CD4-positive, alpha-beta memory T cell (primary cell): ENCODE data around the gene GABRA1. TPM values are rescaled to one million over a fixed set of nuclear protein-coding genes. Genes with fewer than 3 reads are reported as not detected.

Experiments
- CTCF ChIA-PET: fragments of 350-600 bp; sonication (Branson Sonifier 250); formaldehyde crosslinking; loops from one replicate; lab custom pipeline; 2021; ENCODE audit warnings: inconsistent platforms; ENCODE audit not compliant: partially characterized antibody; lab: Charles Lee
- POLR2A ChIA-PET: fragments of 350-600 bp; sonication (Branson Sonifier 250); formaldehyde crosslinking; loops from one replicate; lab custom pipeline; 2021; ENCODE audit not compliant: partially characterized antibody; lab: Charles Lee
- DNase-seq, 5 donors: peaks; one replicate each; pipeline versions ENCODE4 v3.0.0 to v3.0.0-alpha.2; 2020 to 2022; ENCODE audit warnings: mixed read lengths in 1 of 5
- H3K27ac ChIP-seq: one replicate; pipeline ENCODE4 v1.7.0; 2013; ENCODE audit warnings: low read depth, low read length
- H3K27me3 ChIP-seq: 2 replicates; pipeline ENCODE4 v1.7.0; 2013; ENCODE audit warnings: mild to moderate bottlenecking, low read length, moderate library complexity; ENCODE audit not compliant: insufficient read depth
- H3K36me3 ChIP-seq: 2 replicates; pipeline ENCODE4 v1.7.0; 2013; ENCODE audit warnings: mild to moderate bottlenecking, low read length, moderate library complexity; ENCODE audit not compliant: insufficient read depth
- H3K4me1 ChIP-seq: 2 replicates; pipeline ENCODE4 v1.7.0; 2013; ENCODE audit warnings: mild to moderate bottlenecking, low read length, moderate library complexity; ENCODE audit not compliant: insufficient read depth
- H3K4me3 ChIP-seq, 2 donors: one replicate each; pipeline ENCODE4 v1.7.0; 2013; ENCODE audit warnings: low read length in 2 of 2, mild to moderate bottlenecking in 1 of 2
- H3K9me3 ChIP-seq, 2 donors: one replicate each; pipeline ENCODE4 v1.7.0; 2013; ENCODE audit warnings: low read length in 2 of 2, control low read depth in 1 of 2; ENCODE audit not compliant: control insufficient read depth in 1 of 2
- H3K27ac Mint-ChIP-seq, 7 donors: one replicate each; pipeline ENCODE4 v1.8.0; 2020 to 2021; ENCODE audit warnings: mixed read lengths in 7 of 7, mild to moderate bottlenecking in 6 of 7, inconsistent platforms in 3 of 7, moderate library complexity in 3 of 7
- H3K27me3 Mint-ChIP-seq, 2 donors: one replicate each; pipeline ENCODE4 v1.8.0; 2020 to 2021; ENCODE audit warnings: mixed read lengths in 2 of 2
- H3K36me3 Mint-ChIP-seq, 2 donors: one replicate each; pipeline ENCODE4 v1.8.0; 2020 to 2021; ENCODE audit warnings: mixed read lengths in 2 of 2, inconsistent platforms in 1 of 2, mild to moderate bottlenecking in 1 of 2
- H3K4me1 Mint-ChIP-seq, 4 donors: one replicate each; pipeline ENCODE4 v1.8.0; 2020 to 2021; ENCODE audit warnings: mixed read lengths in 4 of 4, mild to moderate bottlenecking in 1 of 4
- H3K4me3 Mint-ChIP-seq, 8 donors: one replicate each; pipeline ENCODE4 v1.8.0; 2020 to 2021; ENCODE audit warnings: mixed read lengths in 8 of 8, mild to moderate bottlenecking in 7 of 8, moderate library complexity in 6 of 8, inconsistent platforms in 3 of 8
- H3K9me3 Mint-ChIP-seq, 8 donors: one replicate each; pipeline ENCODE4 v1.8.0; 2020 to 2021; ENCODE audit warnings: mixed read lengths in 8 of 8, mild to moderate bottlenecking in 5 of 8, inconsistent platforms in 3 of 8, moderate library complexity in 1 of 8
- intact Hi-C: fragments of 100-400 bp; cut with micrococcal nuclease; formaldehyde crosslinking; loops from one replicate; pipeline ENCODE4 v1.15.1; 2023
- polyA plus RNA-seq, 2 donors: library from polyadenylated mRNA; unstranded; fragments of 300-500 nt; fragmentation: Illumina TruSeq; gene quantifications; one replicate each; pipeline ENCODE4 v1.2.3, GENCODE V29; 2021
- total RNA-seq, 2 experiments: library from RNA; stranded (reverse); gene quantifications; one replicate each; pipeline ENCODE4 v1.2.3, GENCODE V29; 2021

The GABRA1 gene
- total RNA-seq, result not detected
- polyA plus RNA-seq, result not detected

DNA sequence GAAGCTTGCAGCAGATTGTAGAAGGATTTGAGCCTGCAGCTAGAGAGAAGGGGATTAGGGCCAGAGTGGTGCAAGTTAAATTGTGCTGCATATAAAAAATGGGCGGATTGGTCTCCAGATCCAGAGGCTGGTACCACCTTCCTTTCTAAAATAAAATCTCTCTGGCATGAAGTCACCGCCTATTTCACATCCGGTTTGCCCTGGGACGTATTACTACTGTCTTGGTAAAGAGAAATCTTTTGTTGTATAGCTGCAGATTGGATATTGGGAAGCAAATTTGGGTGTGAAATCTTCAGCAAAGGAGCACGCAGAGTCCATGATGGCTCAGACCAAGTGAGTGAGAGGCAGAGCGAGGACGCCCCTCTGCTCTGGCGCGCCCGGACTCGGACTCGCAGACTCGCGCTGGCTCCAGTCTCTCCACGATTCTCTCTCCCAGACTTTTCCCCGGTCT lies at the start of gene GABRA1:
Gene GABRA1, plus strand, starts transcription at position 180 of the 451 bp plus-strand sequence. CDS start 2,691 bp downstream, outside the sequence.
- no peaks in the 10 kb centered on the region for H3K4me1 Mint-ChIP-seq
- Histone ChIP-seq H3K4me3 (no peak within 1 kb of the TSS), H3K27ac (no peak within 1 kb of the TSS), H3K9me3 (no peaks in the 10 kb centered on the region), H3K36me3 (no peaks in the 10 kb centered on the region), H3K4me1 (no peaks in the 10 kb centered on the region), H3K27me3 (no peaks in the 10 kb centered on the region)
- H3K36me3 Mint-ChIP-seq, result no peaks in the 10 kb centered on the region
- ChIA-PET CTCF (no interaction called here), POLR2A (no interaction called here)
- no peak within 1 kb of the TSS for H3K27ac Mint-ChIP-seq
- peaks cover 0 to 4% of the 10 kb centered on the region in 2 donors for H3K27me3 Mint-ChIP-seq
- peaks cover 0 to 14% (median 6%) of the 10 kb centered on the region in 8 donors for H3K9me3 Mint-ChIP-seq
- intact Hi-C loops, result no loop called here
- H3K4me3 Mint-ChIP-seq, result no peak within 1 kb of the TSS
- no peak for DNase-seq

DNA sequence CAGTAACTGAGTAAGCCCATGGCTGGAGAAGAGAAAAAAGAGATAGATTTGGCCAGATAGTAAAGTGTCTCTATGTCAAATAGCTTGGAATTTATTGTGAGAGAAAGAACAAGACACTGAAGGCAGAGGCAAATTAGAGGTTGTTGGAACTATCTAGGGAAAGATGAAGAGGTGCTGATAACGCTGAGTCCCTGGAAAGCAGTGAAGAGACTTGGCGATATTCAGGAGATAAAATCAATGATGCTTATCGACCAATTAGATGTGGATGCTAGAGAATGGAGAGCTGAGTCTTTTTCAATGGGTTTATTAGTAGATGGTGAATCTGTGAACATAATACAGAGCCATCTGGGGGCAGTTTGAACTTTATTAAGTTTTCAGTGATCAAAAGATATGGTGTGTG lies 48.6 kb upstream of the GABRA1 start:
- Mint-ChIP-seq H3K4me3 (no peak overlapping the region), H3K9me3 (peaks cover 0 to 8% (median 2%) of the 10 kb centered on the region in 8 donors), H3K27ac (no peak overlapping the region), H3K27me3 (no peaks in the 10 kb centered on the region), H3K36me3 (no peaks in the 10 kb centered on the region), H3K4me1 (no peaks in the 10 kb centered on the region)
- H3K27ac ChIP-seq, result no peak overlapping the region
- no peak overlapping the region for H3K4me3 ChIP-seq
- CTCF ChIA-PET, result no interaction called here
- H3K9me3 ChIP-seq, result no peaks in the 10 kb centered on the region
- H3K27me3 ChIP-seq, result no peaks in the 10 kb centered on the region
- no peak for DNase-seq
- POLR2A ChIA-PET, result no interaction called here
- no peaks in the 10 kb centered on the region for H3K4me1 ChIP-seq
- H3K36me3 ChIP-seq, result no peaks in the 10 kb centered on the region
- intact Hi-C loops, result no loop called here

- Histone ChIP-seq H3K36me3 (no peaks in the 10 kb centered on the region), H3K27me3 (no peaks in the 10 kb centered on the region), H3K4me1 (no peaks in the 10 kb centered on the region), H3K27ac (no peak overlapping the region), H3K4me3 (no peak overlapping the region), H3K9me3 (no peaks in the 10 kb centered on the region)
- Mint-ChIP-seq H3K4me3 (no peak overlapping the region), H3K27ac (no peak overlapping the region), H3K4me1 (no peaks in the 10 kb centered on the region), H3K9me3 (peaks cover 0 to 10% (median 2%) of the 10 kb centered on the region in 8 donors), H3K27me3 (no peaks in the 10 kb centered on the region), H3K36me3 (no peaks in the 10 kb centered on the region)
- intact Hi-C loops, result no loop called here
- CTCF ChIA-PET, result no interaction called here
- no peak for DNase-seq
- POLR2A ChIA-PET, result no interaction called here
These were observed 43.7 kb upstream of the GABRA1 start for GRCh38 chr5:161804263-161804662.

DNA sequence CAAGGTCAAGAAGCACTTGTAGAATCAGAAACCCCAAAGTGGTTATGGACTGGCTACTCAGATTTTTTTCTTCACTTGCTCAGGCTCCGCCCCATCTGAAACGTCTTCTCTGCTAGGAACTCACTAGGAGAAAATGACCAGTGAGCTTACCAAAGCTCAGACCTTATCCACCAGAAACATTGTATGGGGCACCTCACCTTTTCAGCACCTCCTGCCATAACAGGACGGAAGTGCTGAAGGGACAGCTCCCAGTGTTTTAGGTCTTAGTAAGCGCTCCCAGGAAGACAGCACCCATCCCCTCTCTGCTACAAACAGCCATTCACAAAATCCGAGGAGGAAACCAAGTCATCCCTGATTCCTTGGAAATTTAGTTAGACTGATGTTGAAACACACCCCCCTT lies 1.2 kb upstream of the GABRA1 start:
- H3K4me3 ChIP-seq, result no peak overlapping the region
- H3K36me3 Mint-ChIP-seq, result no peaks in the 10 kb centered on the region
- no peaks in the 10 kb centered on the region for H3K4me1 Mint-ChIP-seq
- H3K36me3 ChIP-seq, result no peaks in the 10 kb centered on the region
- no peak overlapping the region for H3K27ac ChIP-seq
- no peaks in the 10 kb centered on the region for H3K9me3 ChIP-seq
- H3K9me3 Mint-ChIP-seq, result peaks cover 0 to 14% (median 7%) of the 10 kb centered on the region in 8 donors
- intact Hi-C loops, result no loop called here
- POLR2A ChIA-PET, result no interaction called here
- no peak overlapping the region for H3K27ac Mint-ChIP-seq
- DNase-seq, result no peak
- CTCF ChIA-PET, result no interaction called here
- H3K27me3 ChIP-seq, result no peaks in the 10 kb centered on the region
- H3K4me1 ChIP-seq, result no peaks in the 10 kb centered on the region
- peaks cover 0 to 4% of the 10 kb centered on the region in 2 donors for H3K27me3 Mint-ChIP-seq
- H3K4me3 Mint-ChIP-seq, result no peak overlapping the region

- Histone ChIP-seq H3K27ac (no peak overlapping the region), H3K4me1 (no peaks in the 10 kb centered on the region), H3K4me3 (no peak overlapping the region), H3K27me3 (no peaks in the 10 kb centered on the region), H3K9me3 (no peaks in the 10 kb centered on the region), H3K36me3 (no peaks in the 10 kb centered on the region)
- Mint-ChIP-seq H3K27ac (no peak overlapping the region), H3K9me3 (peaks cover 0 to 14% (median 6%) of the 10 kb centered on the region in 8 donors), H3K4me1 (no peaks in the 10 kb centered on the region), H3K27me3 (peaks cover 0 to 4% of the 10 kb centered on the region in 2 donors), H3K4me3 (no peak overlapping the region), H3K36me3 (no peaks in the 10 kb centered on the region)
- no peak for DNase-seq
- CTCF ChIA-PET, result no interaction called here
- intact Hi-C loops, result no loop called here
- POLR2A ChIA-PET, result no interaction called here
These were observed 473 bp upstream of the GABRA1 start for GRCh38 chr5:161847447-161847846.

DNA sequence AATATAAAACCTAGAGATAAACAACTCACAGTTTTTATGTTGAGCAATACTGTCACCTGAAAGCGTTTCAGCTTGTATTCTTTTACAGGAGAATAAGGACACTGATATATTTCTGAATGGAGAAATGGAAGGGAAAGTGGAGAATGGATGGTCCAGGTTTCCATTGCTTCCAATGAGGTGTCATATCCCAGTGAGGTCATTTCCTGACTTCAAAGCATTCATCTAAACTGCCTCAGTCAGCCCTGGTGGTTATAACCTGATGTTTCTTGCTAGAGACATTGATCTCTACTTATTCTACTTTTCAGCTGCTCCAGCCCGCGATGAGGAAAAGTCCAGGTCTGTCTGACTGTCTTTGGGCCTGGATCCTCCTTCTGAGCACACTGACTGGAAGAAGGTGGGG lies 2.6 kb downstream of the GABRA1 start:
- H3K36me3 ChIP-seq, result no peaks in the 10 kb centered on the region
- H3K27ac ChIP-seq, result no peak overlapping the region
- H3K9me3 ChIP-seq, result no peaks in the 10 kb centered on the region
- H3K4me3 ChIP-seq, result no peak overlapping the region
- CTCF ChIA-PET, result no interaction called here
- POLR2A ChIA-PET, result no interaction called here
- DNase-seq, result no peak
- Mint-ChIP-seq H3K4me1 (no peaks in the 10 kb centered on the region), H3K4me3 (no peak overlapping the region), H3K27ac (no peak overlapping the region), H3K27me3 (peaks cover 0 to 4% of the 10 kb centered on the region in 2 donors), H3K9me3 (peaks cover 0 to 14% (median 5%) of the 10 kb centered on the region in 8 donors), H3K36me3 (no peaks in the 10 kb centered on the region)
- H3K4me1 ChIP-seq, result no peaks in the 10 kb centered on the region
- intact Hi-C loops, result no loop called here
- no peaks in the 10 kb centered on the region for H3K27me3 ChIP-seq

DNA sequence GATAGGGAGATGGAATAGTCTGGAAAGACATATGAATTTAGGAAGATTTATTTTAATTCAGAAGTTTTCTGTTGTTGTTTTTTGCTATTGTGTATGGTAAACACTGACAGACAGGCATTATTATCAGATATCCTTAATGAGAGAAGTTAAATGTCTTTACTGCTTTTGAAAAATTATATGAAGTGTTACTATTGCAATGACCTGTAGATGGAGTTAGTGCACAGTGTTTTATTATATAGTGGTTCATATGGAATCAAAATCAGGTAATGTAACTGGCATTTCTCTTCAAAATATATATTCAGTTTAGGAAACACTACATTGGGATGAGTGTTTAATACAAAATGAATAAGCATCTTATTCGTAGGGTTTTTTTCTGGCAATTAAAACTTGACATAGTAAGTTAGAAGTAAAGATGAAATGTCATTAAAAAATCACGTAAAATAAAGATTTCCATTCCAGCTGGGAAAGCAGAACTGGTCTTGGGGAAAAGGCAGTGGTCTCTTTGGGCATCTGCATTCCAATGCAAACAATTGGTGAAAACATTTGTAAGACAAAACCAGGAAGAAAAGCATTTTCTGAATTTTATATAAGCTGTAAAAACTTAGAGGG lies 3.9 kb downstream of the GABRA1 start:
- intact Hi-C loops, result no loop called here
- Mint-ChIP-seq H3K27me3 (peaks cover 0 to 4% of the 10 kb centered on the region in 2 donors), H3K4me1 (no peaks in the 10 kb centered on the region), H3K27ac (no peak overlapping the region), H3K4me3 (no peak overlapping the region), H3K36me3 (no peaks in the 10 kb centered on the region), H3K9me3 (peaks cover 0 to 9% (median 5%) of the 10 kb centered on the region in 8 donors)
- CTCF ChIA-PET, result no interaction called here
- POLR2A ChIA-PET, result no interaction called here
- no peaks in the 10 kb centered on the region for H3K4me1 ChIP-seq
- no peak for DNase-seq
- no peak overlapping the region for H3K27ac ChIP-seq
- H3K4me3 ChIP-seq, result no peak overlapping the region
- H3K36me3 ChIP-seq, result no peaks in the 10 kb centered on the region
- no peaks in the 10 kb centered on the region for H3K27me3 ChIP-seq
- no peaks in the 10 kb centered on the region for H3K9me3 ChIP-seq
